GM12801 (cell line): Measurements from ENCODE around the gene SULT2A1.

Source experiments
- TF ChIP-seq, protein P1 (sequence below): IDR thresholded peaks from one replicate; pipeline ENCODE4 v1.5.1; 2011; ENCODE audit warnings: control low read depth; ENCODE audit not compliant: insufficient read length; ENCODE audit errors: extremely low read depth

The SULT2A1 gene

DNA sequence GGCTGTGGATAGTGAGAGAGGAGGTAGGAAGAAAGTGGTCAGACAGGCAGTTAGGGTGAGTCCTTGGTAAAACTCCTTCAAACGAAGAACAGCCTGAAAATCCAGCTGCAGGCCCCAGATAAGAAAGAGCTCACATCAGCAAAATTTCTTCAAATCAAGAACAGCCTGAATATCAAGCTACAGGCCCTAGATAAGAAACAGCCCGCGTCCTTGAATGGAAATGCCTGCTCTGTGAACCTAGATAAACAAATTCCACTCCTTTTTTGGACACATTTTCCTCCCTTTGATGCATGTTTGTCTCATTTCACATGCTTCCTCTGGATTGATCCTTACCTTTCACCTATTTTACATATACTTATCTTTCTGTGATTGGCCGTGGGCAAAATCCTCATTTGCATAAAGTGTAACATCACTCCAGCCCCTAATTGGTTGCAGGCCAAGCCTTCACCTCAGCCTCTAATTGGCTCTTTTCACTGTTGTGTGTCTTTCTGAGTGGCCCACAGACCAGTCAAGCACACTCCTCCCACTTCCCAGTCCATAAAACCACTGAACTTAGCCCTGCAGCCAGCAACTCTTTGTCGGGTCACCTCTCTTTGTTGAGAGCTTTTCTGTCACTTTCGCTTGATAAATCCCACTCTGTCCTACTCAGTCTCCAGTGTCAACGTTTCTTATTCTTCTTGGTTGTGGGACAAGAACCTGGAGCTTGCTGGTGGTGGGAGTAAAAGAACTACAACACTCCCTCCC is 6.0 kb upstream of the SULT2A1 start:
- TF ChIP-seq, protein P1, sequence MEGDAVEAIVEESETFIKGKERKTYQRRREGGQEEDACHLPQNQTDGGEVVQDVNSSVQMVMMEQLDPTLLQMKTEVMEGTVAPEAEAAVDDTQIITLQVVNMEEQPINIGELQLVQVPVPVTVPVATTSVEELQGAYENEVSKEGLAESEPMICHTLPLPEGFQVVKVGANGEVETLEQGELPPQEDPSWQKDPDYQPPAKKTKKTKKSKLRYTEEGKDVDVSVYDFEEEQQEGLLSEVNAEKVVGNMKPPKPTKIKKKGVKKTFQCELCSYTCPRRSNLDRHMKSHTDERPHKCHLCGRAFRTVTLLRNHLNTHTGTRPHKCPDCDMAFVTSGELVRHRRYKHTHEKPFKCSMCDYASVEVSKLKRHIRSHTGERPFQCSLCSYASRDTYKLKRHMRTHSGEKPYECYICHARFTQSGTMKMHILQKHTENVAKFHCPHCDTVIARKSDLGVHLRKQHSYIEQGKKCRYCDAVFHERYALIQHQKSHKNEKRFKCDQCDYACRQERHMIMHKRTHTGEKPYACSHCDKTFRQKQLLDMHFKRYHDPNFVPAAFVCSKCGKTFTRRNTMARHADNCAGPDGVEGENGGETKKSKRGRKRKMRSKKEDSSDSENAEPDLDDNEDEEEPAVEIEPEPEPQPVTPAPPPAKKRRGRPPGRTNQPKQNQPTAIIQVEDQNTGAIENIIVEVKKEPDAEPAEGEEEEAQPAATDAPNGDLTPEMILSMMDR = no peak

DNA sequence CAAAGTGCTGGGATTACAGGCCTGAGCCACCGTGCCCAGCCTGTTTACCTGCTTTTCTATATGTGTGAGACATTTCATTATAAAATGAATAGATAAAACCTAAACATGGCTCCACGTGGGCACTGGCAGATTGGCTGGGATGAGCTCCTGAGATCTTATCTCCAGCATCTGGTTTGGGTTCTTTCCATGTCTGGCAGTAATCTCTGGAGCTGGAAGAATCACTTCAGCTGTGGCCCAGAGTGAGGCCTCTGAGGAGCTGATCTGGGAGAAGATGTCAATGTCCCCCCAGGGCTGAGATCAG is 5.5 kb upstream of the SULT2A1 start:
- TF ChIP-seq, protein P1 = no peak

DNA sequence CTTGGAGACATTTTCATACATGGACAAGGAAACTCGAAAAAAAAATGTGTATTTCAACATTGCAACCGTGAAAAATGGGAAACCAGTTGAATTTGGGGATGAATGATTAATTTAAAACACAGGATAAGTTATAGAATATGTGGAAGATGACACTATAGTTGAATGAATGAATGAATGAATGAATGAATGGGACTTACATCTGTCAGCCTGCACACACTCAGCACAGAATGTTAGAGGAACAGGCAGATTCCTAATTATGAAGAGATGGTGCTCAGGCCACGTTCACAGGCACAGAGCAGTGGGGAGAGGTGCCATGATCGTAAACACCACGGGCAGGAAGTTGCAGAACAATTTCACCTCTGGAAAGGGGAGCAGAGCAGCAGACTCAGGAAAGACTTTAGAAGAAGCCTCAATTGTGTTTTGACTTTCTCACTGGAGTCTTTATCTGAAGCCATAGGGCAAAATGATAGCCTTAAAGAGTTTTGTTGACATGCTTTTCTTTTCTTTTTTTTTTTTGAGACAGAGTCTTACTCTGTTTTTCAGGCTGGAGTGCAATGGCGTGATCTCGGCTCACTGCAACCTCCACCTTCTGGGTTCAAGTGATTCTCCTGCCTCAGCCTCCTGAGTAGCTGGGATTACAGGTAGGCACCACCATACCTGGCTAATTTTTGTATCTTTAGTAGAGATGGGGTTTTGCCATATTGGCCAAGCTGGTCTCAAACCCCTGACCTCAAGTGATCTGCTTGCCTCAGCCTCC is 4.9 kb upstream of the SULT2A1 start:
- TF ChIP-seq, protein P1 = no peak

DNA sequence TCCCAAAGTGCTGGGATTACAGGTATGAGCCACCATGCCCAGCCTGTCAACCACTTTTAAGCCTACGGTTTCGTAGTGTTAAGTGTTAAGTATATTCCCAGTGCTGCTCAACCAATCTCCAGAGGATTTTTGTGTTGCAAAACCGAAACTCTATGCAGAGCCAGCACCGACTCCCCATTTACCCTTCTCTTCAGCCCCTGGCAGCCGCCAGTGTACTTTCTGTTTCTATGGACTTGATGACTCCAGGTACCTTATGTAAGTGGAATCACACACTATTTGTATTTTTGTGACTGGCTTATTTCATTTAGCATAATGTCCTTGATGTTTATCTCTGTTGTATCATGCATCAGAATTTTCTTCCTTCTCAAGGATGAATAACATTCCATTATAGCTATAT is 1.1 kb downstream of the SULT2A1 start:
- TF ChIP-seq, protein P1 = no peak

DNA sequence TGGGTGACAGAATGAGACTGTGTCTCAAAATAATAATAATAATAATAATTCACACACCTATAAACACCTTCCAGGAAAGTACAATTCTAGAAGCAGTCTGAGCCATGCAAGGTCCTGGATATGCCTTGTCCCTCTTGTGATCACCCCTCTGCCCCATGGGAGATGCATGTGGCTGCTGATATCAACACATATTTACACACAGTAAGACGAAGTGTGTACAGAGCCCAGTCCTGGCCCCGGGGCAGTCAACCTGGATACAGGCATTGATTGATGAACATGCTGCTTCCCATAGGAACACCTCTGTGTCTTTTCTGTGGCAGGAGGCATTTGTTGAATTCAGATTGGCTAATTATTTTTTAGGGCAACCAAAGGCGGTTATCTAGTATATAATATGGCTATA is 3.2 kb downstream of the SULT2A1 start:
- TF ChIP-seq, protein P1 = no peak

DNA sequence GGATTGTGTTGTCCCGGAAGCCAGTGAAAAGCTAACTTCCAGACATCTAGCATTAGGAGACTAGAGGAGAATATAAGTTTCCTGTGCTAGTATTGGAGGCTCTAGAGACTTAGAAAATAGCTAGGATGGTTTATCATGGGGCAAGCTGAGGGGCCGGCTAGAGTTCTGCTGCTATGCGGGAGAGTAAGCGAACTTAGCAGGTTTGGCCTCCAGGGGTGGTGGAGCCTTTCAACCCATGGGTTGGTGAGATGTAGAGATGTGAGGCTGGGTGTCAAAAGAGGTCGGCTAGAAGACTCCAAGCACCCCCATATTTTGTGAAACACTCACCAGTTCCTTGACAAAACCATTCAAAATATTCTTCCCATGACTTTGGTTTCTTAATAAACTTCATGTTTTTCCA is 4.4 kb downstream of the SULT2A1 start:
- TF ChIP-seq, protein P1 = no peak

DNA sequence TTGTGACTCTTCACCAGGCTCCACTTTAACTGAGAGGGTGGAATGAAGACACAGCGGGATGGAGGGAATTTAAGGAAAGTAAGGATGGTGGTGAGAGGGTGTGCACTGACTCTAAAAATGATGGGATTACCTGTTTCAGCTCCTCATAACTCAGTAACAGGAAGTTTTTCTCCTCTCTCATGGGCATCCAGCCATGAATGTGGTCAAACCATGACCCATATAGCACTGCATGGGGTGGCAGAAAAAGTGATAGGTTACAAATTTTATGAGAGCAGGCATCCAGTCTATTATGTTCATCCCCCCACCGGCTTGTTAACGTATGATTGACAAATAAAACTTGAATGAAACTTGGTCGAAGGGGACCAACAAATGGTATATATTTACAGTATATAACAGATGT is 7.2 kb downstream of the SULT2A1 start:
- TF ChIP-seq, protein P1 = no peak
